Stimulated activated CD8-positive, alpha-beta memory T cell treated with anti-CD3 and anti-CD28 coated beads, Interleukin-15, amount 100 ng/mL, for 4 hours (primary cell): ENCODE results near the gene ZNF512B.
"Not testable (repeated sequence)": the region's sequence is repeated elsewhere in the genome, so short reads cannot be mapped to it uniquely, and the experiment has no call there.

ENCODE experiments used
- DNase-seq, 2 donors: peaks; one replicate each; pipeline ENCODE4 v3.0.0-alpha.2; 2020; ENCODE audit warnings: low read depth in 2 of 2

ZNF512B gene

DNA sequence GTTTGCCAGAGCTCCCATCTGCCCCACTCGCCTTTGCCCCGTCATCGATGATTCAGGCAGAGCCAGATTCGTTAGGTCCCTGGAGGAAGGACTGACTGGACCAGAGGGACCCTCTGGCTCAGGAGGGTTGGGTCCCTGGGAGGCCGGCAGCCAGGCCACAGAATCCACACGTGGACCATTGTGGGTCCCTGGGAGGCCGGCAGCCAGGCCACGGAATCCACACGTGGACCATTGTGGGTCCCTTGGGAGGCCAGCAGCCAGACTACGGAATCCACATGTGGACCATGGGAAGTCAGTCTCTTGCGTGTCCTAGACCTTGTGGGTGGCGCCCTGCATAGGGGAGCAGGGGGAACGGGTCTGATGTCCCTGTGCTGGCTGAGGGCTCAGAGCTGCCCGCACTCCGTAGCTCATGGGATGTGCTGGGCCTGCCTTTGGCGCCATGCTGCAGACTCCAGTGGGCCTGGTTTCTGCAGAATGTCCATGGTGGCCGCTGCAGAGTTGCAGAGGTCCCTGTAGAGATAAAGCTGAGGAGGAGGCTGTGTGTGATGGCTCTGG lies 37.0 kb downstream of the ZNF512B start:
- no peak for DNase-seq

DNA sequence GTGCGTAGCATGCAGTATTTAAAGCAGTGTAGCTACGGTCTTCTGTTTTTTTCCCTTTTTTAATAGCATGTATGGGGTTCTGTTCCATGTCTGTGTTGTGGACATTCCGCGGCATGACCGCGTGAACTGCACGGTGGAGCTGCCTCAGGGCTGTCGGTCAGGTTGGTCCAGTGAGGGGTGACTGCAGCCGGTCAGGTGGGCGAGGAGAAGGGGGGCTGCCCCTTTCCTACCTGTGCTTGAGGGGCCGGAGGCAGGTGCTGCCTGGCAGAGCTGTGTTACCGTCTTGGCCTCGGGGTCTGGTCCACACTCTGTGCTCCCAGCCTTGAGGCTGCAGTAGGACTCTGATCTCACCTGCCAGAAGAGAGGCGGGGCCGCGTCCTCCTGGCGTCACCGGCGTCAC lies 38.0 kb downstream of the ZNF512B start:
- no peak for DNase-seq

DNA sequence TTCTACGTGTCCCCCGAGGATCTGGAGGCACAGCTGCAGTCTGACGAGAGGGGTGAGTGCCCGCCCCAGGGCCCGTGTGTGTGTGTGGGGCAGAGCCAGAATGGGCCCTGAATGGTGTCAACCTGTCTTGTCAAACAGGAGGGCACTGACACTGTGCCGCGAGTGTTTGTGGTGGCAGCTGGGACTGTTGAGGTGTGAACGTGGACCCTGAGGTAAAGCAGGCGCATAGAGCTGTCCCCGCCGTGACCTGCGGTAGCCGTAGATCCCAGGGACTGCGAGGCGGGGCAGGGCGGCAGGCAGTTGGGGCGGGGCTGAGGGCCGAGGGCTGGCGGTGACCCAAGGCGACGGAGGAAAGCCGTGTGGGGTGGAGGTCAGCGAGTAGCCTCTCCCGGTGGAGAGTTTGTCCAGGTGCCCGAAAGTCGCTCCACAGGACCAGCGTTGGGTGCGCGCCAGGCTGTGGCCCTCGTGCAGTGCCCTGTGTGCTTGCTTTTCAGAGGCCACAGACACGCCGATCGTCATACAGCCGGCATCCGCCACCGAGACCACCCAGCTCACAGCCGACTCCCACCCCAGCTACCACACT lies 38.7 kb downstream of the ZNF512B start:
- DNase-seq = no peak

DNA sequence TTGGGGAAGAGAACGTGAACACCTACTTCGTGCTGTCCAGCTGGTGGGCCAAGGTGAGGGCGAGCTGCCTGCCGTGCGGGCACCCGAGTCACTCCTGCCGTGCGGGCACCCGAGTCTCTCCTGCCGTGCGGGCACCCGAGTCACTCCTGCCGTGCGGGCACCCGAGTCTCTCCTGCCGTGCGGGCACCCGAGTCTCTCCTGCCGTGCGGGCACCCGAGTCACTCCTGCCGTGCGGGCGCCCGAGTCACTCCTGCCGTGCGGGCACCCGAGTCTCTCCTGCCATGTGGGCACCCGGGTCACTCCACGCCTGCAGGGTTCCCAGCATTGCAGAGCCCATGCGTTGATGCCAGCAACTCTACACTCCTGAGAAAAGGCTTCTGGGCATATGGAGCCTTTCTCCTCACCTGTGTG lies 40.3 kb downstream of the ZNF512B start:
- DNase-seq = not testable (repeated sequence)

DNA sequence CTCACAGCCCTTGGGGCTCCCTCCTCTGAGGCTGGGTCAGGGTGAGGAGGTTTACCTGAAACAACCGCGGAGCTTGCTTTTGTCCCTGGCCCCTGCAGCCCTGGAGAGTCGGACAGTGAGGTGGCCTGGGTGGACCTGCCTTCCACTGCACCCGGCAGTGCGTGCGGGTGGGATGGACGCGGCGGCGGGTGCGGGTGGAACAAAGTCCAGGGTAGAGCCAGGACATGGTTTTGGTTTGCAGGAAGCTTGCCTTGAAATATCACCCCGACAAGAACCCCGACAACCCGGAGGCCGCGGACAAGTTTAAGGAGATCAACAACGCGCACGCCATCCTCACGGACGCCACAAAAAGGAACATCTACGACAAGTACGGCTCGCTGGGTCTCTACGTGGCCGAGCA lies 40.7 kb downstream of the ZNF512B start:
- DNase-seq = no peak

DNA sequence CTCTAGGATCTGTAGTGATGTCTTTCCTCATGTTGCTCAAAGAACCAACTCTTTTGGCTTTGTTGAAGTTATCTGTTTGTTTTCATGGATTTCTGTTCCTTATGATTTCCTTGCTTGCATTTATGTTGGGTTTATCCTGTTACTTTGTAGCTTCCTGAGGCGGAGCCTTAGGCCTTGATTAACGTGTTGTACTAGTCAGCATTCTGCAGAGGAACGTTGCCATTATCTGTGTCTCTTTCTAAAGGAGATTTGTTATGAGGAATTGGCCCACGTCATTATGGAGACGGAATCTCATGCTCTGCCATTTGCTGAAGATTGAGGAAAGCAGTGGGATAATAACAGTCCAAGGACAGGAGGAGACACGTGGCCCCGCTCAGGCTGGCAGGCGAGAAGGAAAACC lies 43.4 kb downstream of the ZNF512B start:
- no peak for DNase-seq

DNA sequence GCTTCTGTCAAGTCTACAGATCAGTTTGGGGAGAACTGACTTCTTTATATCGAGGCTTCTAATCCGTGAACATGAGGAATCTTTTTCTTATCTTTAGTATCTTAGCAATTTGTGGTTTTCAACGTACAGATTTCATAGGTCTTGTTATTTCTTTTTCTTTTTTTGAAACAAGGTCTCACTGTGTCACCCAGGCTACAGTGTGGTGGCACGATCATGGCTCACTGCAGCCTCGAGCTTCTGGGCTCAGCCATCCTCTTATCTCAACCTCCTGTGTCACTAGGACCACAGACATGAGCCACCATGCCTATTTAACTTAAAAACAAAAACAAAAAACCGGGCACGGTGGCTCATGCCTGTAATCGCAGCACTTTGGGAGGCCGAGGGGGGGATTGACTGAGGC lies 45.5 kb downstream of the ZNF512B start:
- DNase-seq = no peak

DNA sequence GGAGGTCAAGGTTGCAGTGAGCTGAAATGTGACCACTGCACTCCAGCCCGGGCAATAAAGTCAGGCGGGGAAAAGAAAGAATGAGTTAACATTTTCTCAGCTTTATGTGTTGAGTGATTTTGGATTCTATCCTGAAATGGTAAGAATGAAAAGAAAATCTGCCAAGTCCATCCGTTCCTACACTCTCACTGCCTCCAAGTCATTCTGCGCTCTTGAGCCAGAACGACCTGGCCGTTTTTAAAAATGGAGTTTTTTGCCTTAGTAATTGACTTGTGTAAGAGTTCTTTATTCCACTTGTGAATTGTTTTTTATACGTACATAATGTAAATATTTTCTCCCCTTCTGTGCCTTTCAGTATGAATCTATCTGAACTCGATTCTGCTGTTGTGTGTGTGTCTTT lies 46.1 kb downstream of the ZNF512B start:
- DNase-seq = no peak

DNA sequence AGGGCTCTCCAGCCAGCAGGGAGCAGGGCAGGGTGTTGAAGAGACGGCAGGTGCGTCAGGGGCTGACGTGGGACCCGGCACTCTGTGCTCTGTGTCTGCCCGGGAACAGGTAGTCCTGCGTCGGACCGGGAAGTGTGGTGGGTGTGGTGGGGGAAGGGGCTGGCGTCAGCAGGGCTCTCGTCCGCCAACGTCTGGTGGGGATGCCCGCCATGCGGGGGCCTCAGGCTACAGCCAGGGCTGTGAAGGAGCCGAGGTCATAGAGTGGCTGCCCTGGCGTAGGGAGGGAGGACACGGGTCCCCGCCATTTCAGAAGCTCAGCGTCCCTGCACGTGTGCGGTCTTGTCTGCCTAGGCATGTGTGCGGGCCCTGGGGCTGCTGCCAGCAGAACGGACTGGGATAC lies 49.5 kb downstream of the ZNF512B start:
- DNase-seq = no peak

DNA sequence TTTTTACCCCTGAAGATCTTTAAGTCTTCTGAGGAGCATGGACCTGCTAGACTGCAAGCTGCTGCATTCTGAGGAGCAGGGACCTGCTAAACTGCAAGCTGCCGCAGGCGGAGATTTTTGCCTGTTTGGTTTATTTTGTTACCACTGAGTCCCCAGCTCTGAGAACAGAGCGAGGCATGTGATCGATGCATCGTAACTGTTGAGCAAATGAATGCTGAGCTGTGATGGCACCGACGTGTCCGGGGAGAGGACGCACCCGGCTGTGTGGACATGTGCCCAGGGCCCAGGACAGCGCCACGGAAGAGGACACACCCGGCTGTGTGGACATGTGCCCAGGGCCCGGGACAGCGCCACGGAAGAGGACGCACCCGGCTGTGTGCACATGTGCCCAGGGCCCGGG lies 50.6 kb downstream of the ZNF512B start:
- DNase-seq = no peak

DNA sequence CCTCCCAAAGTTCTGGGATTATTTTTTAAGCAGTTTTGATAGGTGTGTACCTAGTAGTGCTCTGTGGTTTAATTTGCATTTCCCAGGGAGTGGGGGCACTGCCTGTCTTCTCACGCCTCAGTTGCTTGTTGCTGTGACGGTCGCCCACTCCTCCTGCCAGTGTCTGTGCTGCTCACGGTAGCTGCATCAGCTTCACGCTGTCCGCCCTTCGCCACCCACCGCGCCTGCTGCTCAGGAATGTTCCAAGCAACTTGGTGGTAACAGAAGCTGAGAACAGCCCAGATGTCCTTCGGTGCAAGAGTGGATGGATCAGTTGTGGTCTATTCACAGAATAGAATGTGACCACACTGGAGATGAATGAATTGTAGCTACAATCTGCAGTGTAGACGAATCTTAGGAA lies 51.9 kb downstream of the ZNF512B start:
- no peak for DNase-seq

DNA sequence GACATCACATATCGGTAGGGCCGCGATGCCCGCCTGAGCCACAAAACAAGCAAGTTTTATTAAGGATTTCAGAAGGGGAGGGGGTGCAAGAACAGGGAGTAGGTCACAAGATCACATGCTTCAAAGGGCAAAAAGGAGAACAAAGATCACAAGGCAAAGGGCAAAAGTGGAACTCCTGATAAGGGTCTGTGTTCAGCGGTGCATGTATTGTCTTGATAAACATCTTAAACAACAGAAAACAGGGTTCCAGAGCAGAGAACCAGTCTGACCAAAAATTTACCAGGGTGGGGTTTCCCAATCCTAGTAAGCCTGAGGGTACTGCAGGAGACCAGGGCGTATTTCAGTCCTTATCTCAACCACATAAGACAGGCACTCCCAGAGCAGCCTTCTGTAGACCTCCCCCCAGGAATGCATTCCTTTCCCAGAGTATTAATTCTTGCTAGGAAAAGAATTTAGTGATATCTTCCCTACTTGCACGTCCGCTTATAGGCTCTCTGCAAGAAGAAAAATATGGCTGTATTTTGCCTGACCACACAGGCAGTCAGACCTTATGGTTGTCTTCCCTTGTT lies 53.3 kb downstream of the ZNF512B start:
- DNase-seq = not testable (repeated sequence)

DNA sequence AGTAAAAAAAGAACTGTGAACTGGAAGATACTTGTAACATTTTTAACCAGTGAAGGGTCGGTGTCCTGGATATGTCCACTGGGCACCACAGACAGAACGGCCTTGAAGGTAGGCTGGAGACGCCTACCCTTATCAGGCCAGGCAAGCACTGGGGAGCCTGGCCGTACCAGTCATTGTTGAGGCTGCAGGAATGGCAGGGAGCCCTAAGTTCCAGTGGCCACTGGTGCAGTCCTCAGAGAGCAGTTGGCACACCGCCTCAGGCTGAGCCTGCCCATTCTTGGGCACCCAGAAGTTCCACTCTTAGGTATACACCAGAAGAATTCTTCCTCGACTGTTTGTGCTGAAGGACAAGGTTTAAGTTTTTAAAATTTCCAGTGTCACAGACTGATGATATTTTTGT lies 54.3 kb downstream of the ZNF512B start:
- DNase-seq = no peak

DNA sequence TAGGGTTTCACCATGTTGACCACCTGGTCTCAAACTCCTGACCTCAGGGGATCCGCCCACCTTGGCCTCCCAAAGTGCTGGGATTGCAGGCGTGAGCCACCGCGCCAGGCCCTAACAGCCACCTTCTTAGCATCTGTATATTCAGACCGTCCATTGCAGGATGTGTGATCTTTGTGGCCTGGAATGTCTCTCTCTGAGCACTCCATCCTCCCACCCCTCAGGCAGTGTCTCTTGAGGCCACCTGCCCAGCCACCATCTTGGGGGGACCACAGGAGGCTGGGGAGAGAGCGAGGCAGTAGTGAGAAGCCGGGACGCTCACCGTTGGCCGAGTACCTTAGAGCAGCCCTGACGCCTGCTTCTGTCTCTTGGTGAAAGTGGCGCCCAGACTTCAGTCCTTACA lies 56.0 kb downstream of the ZNF512B start:
- DNase-seq = no peak

DNA sequence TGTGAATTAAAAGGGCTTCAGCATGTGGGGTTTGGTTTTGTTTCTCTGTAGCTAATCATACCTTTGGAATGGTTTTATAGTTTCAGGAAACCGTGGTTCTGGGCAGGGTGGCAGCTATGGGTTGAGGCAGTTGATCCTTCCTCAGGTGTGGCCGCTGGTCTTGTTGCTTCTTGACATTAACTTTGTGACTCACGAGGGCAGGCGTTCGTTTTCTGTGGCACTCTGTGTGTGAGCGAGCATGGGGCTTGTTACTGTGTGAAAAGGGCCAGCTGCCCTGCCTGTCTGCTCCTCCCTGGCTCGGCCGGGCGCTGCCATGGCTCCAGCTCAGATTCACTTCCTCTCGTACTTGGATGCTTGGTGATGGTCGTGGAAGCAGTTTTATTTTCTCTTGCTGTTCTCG lies 58.6 kb downstream of the ZNF512B start:
- no peak for DNase-seq

DNA sequence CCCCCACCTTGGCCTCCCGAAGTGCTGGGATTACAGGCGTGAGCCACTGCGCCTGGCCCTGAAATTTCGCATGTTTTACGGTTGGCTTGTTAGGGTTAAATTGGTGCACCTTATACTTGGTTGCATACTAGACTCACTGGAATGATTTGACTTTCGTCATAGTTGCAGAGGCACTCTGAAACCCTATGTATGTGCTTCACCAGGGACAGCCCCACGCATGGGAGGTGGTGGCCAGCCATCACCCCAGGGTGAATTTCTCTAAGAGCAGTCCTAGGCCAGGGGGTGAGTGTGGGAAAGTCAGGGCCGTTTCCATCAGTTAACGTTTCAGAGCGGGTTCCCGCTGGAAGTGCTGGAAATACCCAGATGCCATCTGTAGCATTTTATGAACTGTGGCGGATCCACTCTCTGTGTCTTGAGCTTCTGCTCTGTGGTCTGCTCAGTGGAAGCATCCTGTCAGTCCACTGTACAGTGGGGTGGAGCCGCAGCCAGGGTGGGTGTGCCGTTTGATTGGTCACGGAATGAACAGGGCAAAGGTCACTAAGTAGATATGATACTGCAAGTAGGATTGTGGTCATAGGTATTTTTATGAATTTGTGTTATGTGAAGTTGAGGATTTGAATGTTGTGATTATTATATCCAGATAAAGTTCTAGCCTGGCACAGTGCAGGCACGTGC lies 61.6 kb downstream of the ZNF512B start:
- no peak for DNase-seq
